ENCODE results near the gene PGRMC1. TPM values are rescaled to one million over a fixed set of nuclear protein-coding genes. Genes with fewer than 3 reads are reported as not detected.

The PGRMC1 gene
- total and polyA plus RNA-seq, 7 donors: 6.3 to 15.4 (median 10.4) TPM

- Histone ChIP-seq H3K9me3 (no peaks in the 10 kb centered on the region), H3K27ac (no peak overlapping the region), H3K4me3 (no peak overlapping the region), H3K36me3 (ENCODE audit: insufficient read depth in 1 of 2, low read depth in 1 of 2) (no peaks in the 10 kb centered on the region), H3K27me3 (ENCODE audit: insufficient read depth in 3 of 3, low read length in 2 of 3) (peaks cover 0 to 3% (median 0%) of the 10 kb centered on the region in 3 donors), H3K4me1 (no peaks in the 10 kb centered on the region)
- DNase-seq (no peak), ATAC-seq (no peak)
- intact Hi-C loops (cut with DNase I): no loop called here
- no peak for TF ChIP-seq CTCF (IDR thresholded peaks at IDR 0.05)
Observed at GRCh38 chrX:119229253-119229615, 6.9 kb upstream of the PGRMC1 start.

GRCh38 chrX:119230850-119231249 lies 5.2 kb upstream of the PGRMC1 start:
- 64 to 91% (median 81%) methylated on average over 2 of the region's 2 CpGs for WGBS, 3 donors
- no peak for DNase-seq
- no peak for ATAC-seq

GRCh38 chrX:119231936-119232445 lies 4.1 kb upstream of the PGRMC1 start:
- Histone ChIP-seq H3K27me3 (ENCODE audit: insufficient read depth in 3 of 3, low read length in 2 of 3) (peaks cover 0 to 17% (median 0%) of the 10 kb centered on the region in 3 donors), H3K36me3 (ENCODE audit: insufficient read depth in 1 of 2, low read depth in 1 of 2) (no peaks in the 10 kb centered on the region), H3K27ac (no peak overlapping the region), H3K9me3 (no peaks in the 10 kb centered on the region), H3K4me3 (no peak overlapping the region), H3K4me1 (no peaks in the 10 kb centered on the region)
- DNase-seq: no peak
- no peak for ATAC-seq
- 91 to 95% (median 91%) methylated on average over 1 of the region's 1 CpG for WGBS, 3 donors
- intact Hi-C loops (cut with DNase I): no loop called here
- TF ChIP-seq CTCF (IDR thresholded peaks at IDR 0.05): no peak

More at GRCh38 chrX:119230850-119231249, 5.2 kb upstream of the PGRMC1 start:
- H3K4me3 ChIP-seq: no peak overlapping the region
- intact Hi-C loops (cut with DNase I): no loop called here
- peaks cover 0 to 13% (median 0%) of the 10 kb centered on the region in 3 donors for H3K27me3 ChIP-seq (ENCODE audit: insufficient read depth in 3 of 3, low read length in 2 of 3)
- H3K9me3 ChIP-seq: no peaks in the 10 kb centered on the region
- H3K36me3 ChIP-seq (ENCODE audit: insufficient read depth in 1 of 2, low read depth in 1 of 2): no peaks in the 10 kb centered on the region
- no peak overlapping the region for H3K27ac ChIP-seq
- no peak for TF ChIP-seq CTCF (IDR thresholded peaks at IDR 0.05)
- no peaks in the 10 kb centered on the region for H3K4me1 ChIP-seq

GRCh38 chrX:119235051-119235511 lies 1.0 kb upstream of the PGRMC1 start:
- WGBS, 3 donors: 33 to 54% (median 39%) methylated on average over 5 to 8 of the region's 8 CpGs
- Histone ChIP-seq H3K36me3 (ENCODE audit: insufficient read depth in 1 of 2, low read depth in 1 of 2) (no peaks in the 10 kb centered on the region), H3K4me3 (no peak overlapping the region), H3K4me1 (no peaks in the 10 kb centered on the region), H3K9me3 (no peaks in the 10 kb centered on the region), H3K27me3 (ENCODE audit: insufficient read depth in 3 of 3, low read length in 2 of 3) (peaks cover 0 to 19% (median 0%) of the 10 kb centered on the region in 3 donors), H3K27ac (no peak overlapping the region)
- no peak for ATAC-seq
- DNase-seq: no peak
- no peak for TF ChIP-seq CTCF (IDR thresholded peaks at IDR 0.05)
- intact Hi-C loops (cut with DNase I): no loop called here
